AG04449 (cell line): ENCODE measurements around the gene RNPEP.

Experiments
- CTCF ChIA-PET: fragments of 350-600 bp; formaldehyde crosslinking; extraction: SDS; loops from one replicate; lab custom pipeline; 2021; ENCODE audit warnings: antibody characterized with exemption; lab: Yijun Ruan, JAX
- POLR2A ChIA-PET: fragments of 400-600, 350-600 bp; formaldehyde crosslinking; extraction: SDS; loops from one replicate; lab custom pipeline; 2020; ENCODE audit warnings: antibody characterized with exemption, inconsistent platforms; lab: Yijun Ruan, JAX
- DNase-seq: peaks from one replicate; pipeline ENCODE4 v3.0.0-alpha.2; 2010; ENCODE audit warnings: low read depth, low spot score
- H3K4me3 ChIP-seq: 2 replicates; pipeline ENCODE4 v1.5.1; 2011; ENCODE audit warnings: low read depth, mild to moderate bottlenecking, control low read depth, low read length
- CTCF ChIP-seq: IDR thresholded peaks from one replicate; pipeline ENCODE4 v1.5.1; 2011; ENCODE audit warnings: mild to moderate bottlenecking, moderate library complexity, low read length, control low read depth, inconsistent platforms; ENCODE audit not compliant: insufficient read depth; ENCODE audit errors: missing control alignments

Gene RNPEP

GRCh38 chr1:201984446-201984845 is 2.0 kb downstream of the RNPEP start:
- DNase-seq, result no peak
- TF ChIP-seq CTCF, result no peak
- POLR2A ChIA-PET, result no interaction called here
- H3K4me3 ChIP-seq, result no peak overlapping the region; the same call in 1 of the 2 replicates
- CTCF ChIA-PET, result interaction anchor here (0.7 to 10.9 kb wide), 9 partner anchors 10 to 498 kb away, joined by 3 to 89 read pairs (median 5); no protein-coding TSS in a partner anchor

DNA sequence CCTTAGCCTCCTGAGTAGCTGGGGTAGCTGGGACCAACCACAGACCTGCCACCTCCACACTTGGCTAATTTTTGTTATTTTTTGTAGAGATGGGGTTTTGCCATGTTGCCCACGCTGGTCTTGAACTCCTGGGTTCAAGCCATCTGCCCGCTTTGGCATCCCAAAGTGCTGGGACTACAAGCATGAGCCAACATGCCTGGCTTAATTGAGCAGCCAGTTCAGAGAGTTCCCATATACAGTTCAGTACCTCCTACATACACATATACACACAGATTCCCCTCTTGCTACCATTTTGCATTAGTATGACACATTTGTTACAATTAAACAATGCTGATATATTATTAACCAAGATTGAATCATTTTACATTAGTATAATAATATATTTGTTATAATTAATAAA is 2.9 kb downstream of the RNPEP start:
- no peak for DNase-seq
- CTCF ChIA-PET, result interaction anchor here (0.8 to 10.9 kb wide), 6 partner anchors 11 to 150 kb away, joined by 3 to 89 read pairs (median 10); no protein-coding TSS in a partner anchor
- H3K4me3 ChIP-seq, result no peak overlapping the region
- TF ChIP-seq CTCF, result no peak
- POLR2A ChIA-PET, result no interaction called here

- ChIA-PET CTCF (interaction anchor here (0.8 to 10.9 kb wide), 9 partner anchors 12 to 146 kb away, joined by 3 to 89 read pairs (median 4); no protein-coding TSS in a partner anchor), POLR2A (no interaction called here)
- no peak for TF ChIP-seq CTCF
- H3K4me3 ChIP-seq, result no peak overlapping the region
- DNase-seq, result no peak
These were observed 6.2 kb downstream of the RNPEP start for GRCh38 chr1:201988601-201989000.

DNA sequence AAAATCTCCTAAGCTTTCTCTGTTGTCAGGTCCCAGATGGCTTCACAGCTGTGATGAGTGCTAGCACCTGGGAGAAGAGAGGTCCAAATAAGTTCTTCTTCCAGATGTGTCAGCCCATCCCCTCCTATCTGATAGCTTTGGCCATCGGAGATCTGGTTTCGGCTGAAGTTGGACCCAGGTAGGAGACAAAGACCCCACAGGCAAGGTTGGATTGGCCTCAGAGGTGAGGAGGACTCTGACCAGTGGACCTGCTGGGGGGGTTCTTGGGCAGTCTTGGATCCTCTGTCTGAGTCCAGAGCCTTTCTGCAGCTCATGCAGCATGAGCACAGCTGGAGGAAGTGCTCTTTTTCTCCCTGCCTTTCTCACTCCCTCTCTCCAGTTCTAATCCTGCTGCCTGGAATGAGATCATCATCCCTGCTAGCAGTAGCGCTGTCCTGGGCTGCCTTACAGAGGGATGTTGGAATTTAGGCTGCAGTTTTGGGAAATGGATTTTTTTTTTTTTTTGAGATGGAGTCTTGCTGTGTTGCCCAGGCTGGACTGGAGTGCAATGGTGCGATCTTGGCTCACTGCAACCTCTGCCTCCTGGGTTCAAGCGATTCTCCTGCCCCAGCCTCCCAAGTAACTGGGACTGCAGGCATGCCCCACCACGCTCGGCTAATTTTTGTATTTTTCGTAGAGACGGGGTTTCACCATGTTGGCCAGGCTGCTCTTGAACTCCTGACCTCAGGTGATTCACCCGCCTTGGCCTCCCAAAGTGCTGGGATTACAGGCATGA is 7.1 kb downstream of the RNPEP start:
- DNase-seq, result no peak
- ChIA-PET POLR2A (no interaction called here), CTCF (interaction anchor here (1.3 to 10.9 kb wide), 5 partner anchors 11 to 134 kb away, joined by 3 to 89 read pairs (median 5); no protein-coding TSS in a partner anchor)
- TF ChIP-seq CTCF, result no peak
- H3K4me3 ChIP-seq, result no peak overlapping the region

GRCh38 chr1:201990427-201990826 is 8.0 kb downstream of the RNPEP start:
- no peak for TF ChIP-seq CTCF
- DNase-seq, result no peak
- no peak overlapping the region for H3K4me3 ChIP-seq
- CTCF ChIA-PET, result interaction anchor here (1.5 to 10.9 kb wide), 3 partner anchors 8 to 15 kb away, joined by 4 to 89 read pairs (median 5); partner anchors contain the start of gene RNPEP
- POLR2A ChIA-PET, result no interaction called here

GRCh38 chr1:201999625-202000238 is 17.3 kb downstream of the RNPEP start:
- ChIA-PET POLR2A (no interaction called here), CTCF (interaction anchor here (0.6 to 24.4 kb wide), 32 partner anchors 8 to 174 kb away, joined by 3 to 956 read pairs (median 4); partner anchors contain the start of genes ELF3, GPR37L1, RNPEP and TIMM17A)
- peak; percentile 73 for TF ChIP-seq CTCF
- no peak for DNase-seq
- H3K4me3 ChIP-seq, result no peak overlapping the region
